Astrocyte (in vitro differentiated cells and primary cell): Measurements from ENCODE around the gene MBNL2.

Source experiments
- CTCF ChIP-seq: IDR thresholded peaks from 2 replicates; pipeline ENCODE4 v1.5.1; 2011; ENCODE audit warnings: low read depth, mild to moderate bottlenecking, inconsistent platforms, low read length, moderate library complexity; ENCODE audit not compliant: insufficient read depth
- EZH2 ChIP-seq: IDR thresholded peaks from 2 replicates; pipeline ENCODE4 v1.6.1; 2012; ENCODE audit warnings: mild to moderate bottlenecking, low read length, inconsistent platforms; ENCODE audit not compliant: insufficient read depth

- no peak for TF ChIP-seq CTCF
- no peak for TF ChIP-seq EZH2
Measured at GRCh38 chr13:97438856-97439595, 216.9 kb downstream of the MBNL2 start.
